Ovary (tissue), 3 donors: ENCODE results near the gene UMAD1.

Source experiments
- CTCF ChIP-seq, 3 donors: fragments of 450-650 bp in 2 of 3; fragments of 200-600 bp in 1 of 3; IDR thresholded peaks; one replicate each; pipeline versions ENCODE4 v1.5.1 to v1.8.0; 2016 to 2022; ENCODE audit warnings: antibody characterized with exemption in 3 of 3, mild to moderate bottlenecking in 1 of 3
- EP300 ChIP-seq: sonication (generic); formaldehyde crosslinking; IDR thresholded peaks from one replicate; pipeline ENCODE4 v1.6.1; 2017; ENCODE audit warnings: antibody characterized with exemption
- donor health status: DM: no; HTN: no; CAD: no.

GRCh38 chr7:7713730-7714129, 73.2 kb downstream of the UMAD1 start:
- no peak for TF ChIP-seq CTCF (IDR thresholded peaks at IDR 0.05)
- no peak for TF ChIP-seq EP300
